GOT3 (cell line): ENCODE data around the gene SLC9A6.
"Not testable (repeated sequence)": the region's sequence is repeated elsewhere in the genome, so short reads cannot be mapped to it uniquely, and the experiment has no call there.

Source experiments
- DNase-seq: peaks from one replicate; lab custom pipeline; 2025; ENCODE audit warnings: mixed read lengths; lab: John Stamatoyannopoulos, UW

Gene SLC9A6

DNA sequence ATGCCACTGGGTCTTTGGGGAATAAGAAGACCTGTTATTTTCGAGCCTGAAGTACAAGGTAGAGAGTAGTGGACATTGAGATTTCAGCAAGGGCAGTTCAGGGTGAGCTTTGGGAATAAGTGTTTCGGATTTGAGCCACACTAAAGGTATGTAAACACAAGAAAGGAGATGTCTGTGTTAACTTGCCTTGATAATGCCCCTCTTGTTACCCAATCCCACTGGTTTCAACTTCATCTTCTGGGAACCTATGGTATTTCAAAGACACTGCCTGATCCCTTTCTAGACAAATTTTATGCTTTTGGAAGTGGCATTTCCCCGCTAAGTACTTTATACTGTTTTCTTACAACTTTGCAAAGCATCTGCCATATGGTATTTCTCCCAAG is 79.4 kb downstream of the SLC9A6 start:
- DNase-seq = no peak

DNA sequence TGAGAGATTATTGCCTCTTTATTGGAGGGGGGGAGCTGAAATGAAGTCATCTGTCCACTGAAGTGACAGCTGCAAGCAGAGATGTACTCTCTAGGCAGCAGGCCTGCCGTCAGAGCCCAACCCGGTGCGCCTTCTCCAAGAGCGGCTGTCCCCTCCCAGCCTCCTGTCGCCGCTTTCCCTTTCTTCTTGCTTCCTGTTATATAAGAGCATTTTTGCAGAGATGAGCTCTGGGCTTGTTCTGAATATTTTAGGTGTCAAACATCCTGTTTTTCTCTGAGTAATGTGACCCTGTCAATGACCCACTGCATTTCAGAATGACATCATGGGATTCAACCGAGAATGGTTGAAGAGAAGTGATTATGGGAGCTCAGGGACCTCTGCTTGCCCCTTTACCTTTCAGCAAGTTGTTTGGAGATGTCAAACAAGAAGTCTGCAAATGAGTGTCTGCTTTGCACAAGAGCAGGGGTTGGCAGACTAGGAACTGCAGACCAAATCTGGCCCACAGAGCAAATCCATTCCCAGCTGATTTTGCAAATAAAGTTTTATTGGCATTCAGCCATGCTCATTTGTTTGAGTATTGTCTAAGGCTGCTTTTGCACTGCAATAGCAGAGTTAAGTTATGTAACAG is 79.9 kb downstream of the SLC9A6 start:
- no peak for DNase-seq

DNA sequence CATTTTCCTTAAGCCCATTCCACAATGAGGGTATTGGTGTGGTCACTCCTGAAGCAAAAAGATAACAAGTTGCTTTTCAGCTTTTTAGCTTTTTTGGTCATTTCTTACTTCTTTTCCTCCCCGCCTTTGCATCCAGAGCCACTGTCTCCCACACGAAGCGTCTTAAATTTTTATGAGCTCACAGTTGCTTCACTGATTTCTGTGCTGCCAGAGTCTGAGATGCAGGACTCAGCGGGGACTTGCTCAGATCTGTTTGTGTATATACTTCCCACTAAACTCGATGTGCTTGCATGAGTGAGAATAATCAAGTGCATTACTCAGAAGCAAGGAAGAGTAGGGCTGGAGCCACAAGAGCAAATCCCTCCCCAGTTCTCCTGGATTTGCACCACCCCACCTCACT is 81.9 kb downstream of the SLC9A6 start:
- no peak for DNase-seq

DNA sequence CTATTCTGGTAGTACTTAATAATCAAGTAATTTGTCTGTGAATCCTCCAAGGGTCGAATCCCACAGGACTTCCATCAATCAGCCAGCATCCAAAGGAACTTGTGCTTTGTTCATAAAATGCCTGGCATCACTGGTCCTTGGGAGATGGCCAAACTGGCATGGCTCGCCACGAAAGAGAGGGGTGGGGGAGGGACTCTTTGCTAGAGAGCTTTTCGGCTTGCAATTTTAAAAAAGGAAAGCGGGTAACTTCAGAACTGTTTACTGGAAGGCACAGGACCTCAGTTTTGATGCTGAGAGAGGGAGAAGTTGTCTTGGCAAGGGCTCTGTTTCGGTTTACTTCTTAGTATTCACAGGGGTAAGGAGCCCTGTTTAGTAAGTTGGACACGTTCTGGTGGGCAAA is 82.7 kb downstream of the SLC9A6 start:
- DNase-seq = no peak

DNA sequence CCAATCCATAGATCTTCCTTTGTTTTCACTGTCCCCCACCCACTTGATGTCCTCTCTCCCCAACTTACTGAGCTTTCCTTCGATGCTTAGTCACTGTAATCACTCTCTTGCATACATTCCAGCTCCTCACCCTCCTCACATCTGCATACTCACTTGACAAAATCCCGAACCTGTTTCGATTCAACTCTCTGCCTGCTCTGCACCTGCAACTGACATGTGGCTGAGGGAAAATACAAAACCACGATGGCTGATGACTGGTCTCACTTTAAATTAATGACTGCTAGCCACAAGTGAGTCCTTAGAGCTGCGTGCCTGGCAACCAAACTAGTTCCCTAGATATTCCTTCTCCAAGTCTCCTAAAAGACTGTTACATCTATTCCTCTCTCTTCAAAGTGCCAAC is 91.7 kb downstream of the SLC9A6 start:
- no peak for DNase-seq

DNA sequence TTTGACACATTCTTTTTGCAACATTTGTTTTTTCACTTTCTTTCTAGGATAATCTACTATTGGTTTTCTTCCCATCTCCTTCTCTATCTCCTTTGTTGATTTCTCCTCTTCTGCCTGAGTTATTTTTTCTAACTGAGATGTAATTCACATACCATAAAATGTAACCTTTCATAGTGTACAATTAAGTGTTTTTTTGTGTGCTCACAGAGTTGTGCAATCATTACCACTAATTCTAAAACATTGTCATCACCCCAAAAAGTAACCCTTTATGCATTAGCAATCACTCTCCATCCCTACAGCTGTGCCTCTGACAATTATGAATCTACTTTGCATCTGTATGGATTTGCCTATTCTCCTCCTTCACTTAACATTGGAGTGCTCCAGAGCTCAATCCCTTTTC is 95.5 kb downstream of the SLC9A6 start:
- no peak for DNase-seq

DNA sequence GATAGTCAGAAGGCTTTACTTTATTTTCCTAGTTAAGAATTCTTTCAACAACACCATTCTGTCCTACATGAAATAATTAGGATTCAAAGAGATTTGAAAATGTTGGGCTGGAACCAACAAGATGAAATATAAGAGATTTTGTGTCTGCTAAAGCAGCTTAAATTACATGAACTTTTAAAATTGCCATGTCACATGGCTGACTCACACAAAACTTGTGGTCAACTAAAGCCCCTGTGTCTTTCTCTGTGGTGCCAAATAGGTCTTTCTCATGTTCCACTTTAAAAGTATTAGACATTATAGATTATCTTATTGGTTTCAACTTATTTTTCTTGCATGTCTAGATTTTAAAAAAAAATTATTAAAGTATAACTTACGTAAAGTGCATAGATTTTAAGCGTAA is 101.3 kb downstream of the SLC9A6 start:
- DNase-seq = no peak

DNA sequence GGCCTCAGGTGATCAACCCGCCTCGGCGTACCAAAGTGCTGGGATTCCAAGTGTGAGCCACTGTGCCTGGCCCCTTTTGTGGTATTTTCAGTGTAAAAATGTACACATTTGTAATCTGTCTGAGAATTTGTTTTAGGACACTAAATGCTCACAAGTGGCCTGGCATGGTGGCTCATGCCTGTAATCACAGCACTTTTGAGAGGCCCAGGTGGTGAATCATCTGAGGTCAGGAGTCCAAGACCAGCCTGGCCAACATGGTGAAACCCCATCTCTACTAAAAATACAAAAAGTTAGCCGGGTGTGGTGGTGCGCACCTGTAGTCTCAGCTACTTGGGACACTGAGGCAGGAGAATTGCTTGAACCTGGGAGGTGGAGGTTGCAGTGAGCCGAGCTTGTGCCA is 106.7 kb downstream of the SLC9A6 start:
- DNase-seq = not testable (repeated sequence)

DNA sequence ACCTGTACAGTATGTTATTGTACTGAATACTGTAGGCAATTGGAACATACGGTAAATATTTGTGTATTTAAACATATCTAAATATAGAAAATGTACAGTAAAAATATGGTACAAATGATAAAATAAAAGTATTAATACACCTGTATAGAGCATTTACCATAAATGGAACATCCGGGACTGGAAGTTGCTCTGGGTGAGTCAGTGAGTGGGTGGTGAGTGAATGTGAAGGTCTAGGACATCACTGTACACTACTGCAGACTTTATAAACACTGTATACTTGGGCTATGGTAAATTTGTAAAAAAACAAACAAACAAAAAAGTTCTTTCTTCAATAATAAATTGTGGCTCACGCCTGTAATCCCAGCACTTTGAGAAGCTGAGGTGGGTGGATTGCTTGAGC is 109.7 kb downstream of the SLC9A6 start:
- DNase-seq = no peak
